ENCODE data around the gene DENND2C. TPM values are rescaled to one million over a fixed set of nuclear protein-coding genes. Genes with fewer than 3 reads are reported as not detected.

Gene DENND2C
- total RNA-seq, 2 donors from 2014 or later, result 2.9 to 10.6 TPM

- Histone ChIP-seq H3K9me3 (no peaks in the 10 kb centered on the region), H3K27ac (no peak overlapping the region), H3K4me3 (no peak overlapping the region), H3K4me1 (replicated peaks) (no peaks in the 10 kb centered on the region), H3K36me3 (peaks cover 0 to 2% of the 10 kb centered on the region in 2 donors), H3K27me3 (replicated peaks; ENCODE audit: insufficient read depth) (no peaks in the 10 kb centered on the region)
- TF ChIP-seq POLR2A (IDR thresholded peaks at IDR 0.05) (no peak), CTCF (IDR thresholded peaks at IDR 0.05) (no peak), POLR2AphosphoS5 (IDR thresholded peaks at IDR 0.05) (no peak)
- intact Hi-C loops (cut with DNase I), result no loop called here
- WGBS, result 73% methylated on average over 5 of the region's 5 CpGs
- DNase-seq (ENCODE audit: low spot score), result no peak
Observed at GRCh38 chr1:114702737-114703136, 32.9 kb upstream of the DENND2C start.

- Histone ChIP-seq H3K27me3 (replicated peaks; ENCODE audit: insufficient read depth) (no peaks in the 10 kb centered on the region), H3K27ac (no peak overlapping the region), H3K36me3 (no peaks in the 10 kb centered on the region), H3K4me1 (replicated peaks) (no peaks in the 10 kb centered on the region), H3K4me3 (no peak overlapping the region), H3K9me3 (no peaks in the 10 kb centered on the region)
- no peak for TF ChIP-seq CTCF (IDR thresholded peaks at IDR 0.05)
- no peak for TF ChIP-seq POLR2A (IDR thresholded peaks at IDR 0.05)
- TF ChIP-seq POLR2AphosphoS5 (IDR thresholded peaks at IDR 0.05), result no peak
- no peak for DNase-seq (ENCODE audit: low spot score)
- intact Hi-C loops (cut with DNase I), result no loop called here
- 60% methylated on average over 2 of the region's 2 CpGs for WGBS
Observed at GRCh38 chr1:114701931-114702330, 32.1 kb upstream of the DENND2C start.

- TF ChIP-seq POLR2A (IDR thresholded peaks at IDR 0.05), result no peak
- no peak for TF ChIP-seq POLR2AphosphoS5 (IDR thresholded peaks at IDR 0.05)
- TF ChIP-seq CTCF (IDR thresholded peaks at IDR 0.05), result no peak
- no peak for DNase-seq (ENCODE audit: low spot score)
- no peaks in the 10 kb centered on the region for H3K27me3 ChIP-seq (replicated peaks; ENCODE audit: insufficient read depth)
- no peaks in the 10 kb centered on the region for H3K9me3 ChIP-seq
- H3K4me3 ChIP-seq, result no peak overlapping the region
- H3K4me1 ChIP-seq (replicated peaks), result no peaks in the 10 kb centered on the region
- intact Hi-C loops (cut with DNase I), result no loop called here
- WGBS, result 53% methylated on average over 4 of the region's 4 CpGs
- H3K27ac ChIP-seq, result no peak overlapping the region
- H3K36me3 ChIP-seq, result no peaks in the 10 kb centered on the region
Observed at GRCh38 chr1:114700036-114700600, 30.3 kb upstream of the DENND2C start.

DNA sequence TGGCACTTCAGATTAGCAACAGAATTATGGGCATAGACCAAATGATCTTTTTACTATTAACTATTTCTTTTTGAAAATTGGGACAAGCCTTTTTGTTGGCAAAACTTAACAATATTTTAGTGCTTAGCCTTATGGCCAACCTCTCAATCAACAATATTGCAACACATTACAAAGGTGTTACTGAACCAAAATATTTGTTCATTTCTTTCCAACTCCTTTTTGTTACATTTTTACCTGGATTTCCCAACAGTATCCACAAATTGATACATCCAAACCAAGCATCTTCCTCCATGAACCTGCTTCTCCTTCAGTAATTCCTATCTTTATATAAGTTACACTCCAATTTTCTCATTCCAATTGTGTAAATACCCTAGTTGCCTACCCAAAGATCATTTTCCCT lies 27.0 kb upstream of the DENND2C start:
- no peaks in the 10 kb centered on the region for H3K36me3 ChIP-seq
- TF ChIP-seq POLR2A (IDR thresholded peaks at IDR 0.05) (no peak), POLR2AphosphoS5 (IDR thresholded peaks at IDR 0.05) (no peak), CTCF (IDR thresholded peaks at IDR 0.05) (no peak)
- H3K4me1 ChIP-seq (replicated peaks), result no peaks in the 10 kb centered on the region
- intact Hi-C loops (cut with DNase I), result no loop called here
- no peaks in the 10 kb centered on the region for H3K27me3 ChIP-seq (replicated peaks; ENCODE audit: insufficient read depth)
- no peak for DNase-seq (ENCODE audit: low spot score)
- no peaks in the 10 kb centered on the region for H3K9me3 ChIP-seq
- H3K27ac ChIP-seq, result no peak overlapping the region
- H3K4me3 ChIP-seq, result no peak overlapping the region

- no peak for DNase-seq (ENCODE audit: low spot score)
- TF ChIP-seq POLR2AphosphoS5 (IDR thresholded peaks at IDR 0.05) (no peak), POLR2A (IDR thresholded peaks at IDR 0.05) (no peak), CTCF (IDR thresholded peaks at IDR 0.05) (no peak)
- Histone ChIP-seq H3K9me3 (no peaks in the 10 kb centered on the region), H3K36me3 (no peaks in the 10 kb centered on the region), H3K27me3 (replicated peaks; ENCODE audit: insufficient read depth) (no peaks in the 10 kb centered on the region), H3K27ac (no peak within 1 kb of the TSS), H3K4me3 (no peak within 1 kb of the TSS), H3K4me1 (replicated peaks) (no peaks in the 10 kb centered on the region)
- intact Hi-C loops (cut with DNase I), result no loop called here
- WGBS, result 23% methylated on average over 6 of the region's 6 CpGs
Observed at GRCh38 chr1:114695430-114696058, 25.7 kb upstream of the DENND2C start, which contains the start of gene AMPD1. TSS of gene AMPD1 (minus strand) at chr1:114695546. CDS start at chr1:114695471, 75 bp downstream.

All from prostate gland (tissue), 2 donors.